GM21447 (cell line): Measurements from ENCODE around the gene LRRC8D.

Source experiments
- ATAC-seq: cut with Tn5 transposase; IDR thresholded peaks from one replicate; pipeline ENCODE4 v1.9.1; 2021; ENCODE audit not compliant: unreplicated experiment

Gene LRRC8D

GRCh38 chr1:89832496-89833127 is 11.8 kb downstream of the LRRC8D start:
- ATAC-seq = no peak

- ATAC-seq = no peak
Observed at GRCh38 chr1:89833183-89834082, 12.6 kb downstream of the LRRC8D start.

DNA sequence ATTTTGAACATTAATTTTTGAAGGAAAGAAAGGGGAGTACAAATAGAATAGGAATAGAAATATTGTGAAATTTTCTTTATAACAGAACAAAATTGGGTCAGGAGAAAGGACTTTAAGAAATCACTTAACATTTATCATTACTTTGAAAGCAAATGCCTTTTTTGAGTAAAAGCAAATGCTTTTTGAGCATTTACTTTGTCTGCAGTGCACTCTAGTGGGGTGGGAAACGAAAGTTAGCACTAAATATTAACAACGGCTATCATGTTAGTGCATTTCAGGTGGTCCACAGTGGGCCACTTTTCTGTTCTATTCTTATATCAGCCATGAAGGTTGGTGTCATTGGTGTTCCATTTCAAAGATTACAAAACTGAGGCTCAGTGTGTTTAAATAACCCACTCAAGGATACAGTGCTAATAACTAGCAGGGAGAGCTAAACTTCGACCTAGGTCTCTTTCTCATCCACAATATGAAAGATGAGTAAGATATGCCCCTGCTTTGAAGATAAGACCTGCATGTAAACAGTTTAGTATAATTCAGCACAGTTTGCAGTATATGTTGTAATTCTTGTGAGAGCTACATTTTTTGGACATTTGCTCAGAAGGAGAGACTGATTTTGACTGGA is 13.4 kb downstream of the LRRC8D start:
- no peak for ATAC-seq

- no peak for ATAC-seq
Observed at GRCh38 chr1:89836252-89837035, 15.6 kb downstream of the LRRC8D start.

DNA sequence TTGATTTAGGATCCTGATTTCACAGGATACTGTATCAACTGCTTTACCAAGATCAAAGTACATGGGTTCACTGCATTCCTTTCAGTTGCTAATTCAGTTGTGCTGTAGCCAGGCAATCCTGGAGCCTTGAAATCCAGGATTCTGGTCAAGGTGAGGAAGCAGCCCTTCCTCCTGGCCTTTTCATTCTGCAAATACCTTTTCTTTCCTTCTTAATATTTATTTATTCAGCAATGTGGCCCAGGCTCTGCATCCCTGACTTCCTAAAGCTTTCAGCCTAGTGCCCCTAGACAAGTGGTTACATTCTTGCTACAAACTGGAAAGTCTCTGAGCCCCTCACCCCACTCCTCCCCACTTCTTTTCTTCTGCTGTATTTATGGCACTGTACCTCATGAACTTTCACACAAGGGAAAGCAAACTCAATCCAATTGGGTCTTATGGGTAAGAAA is 16.2 kb downstream of the LRRC8D start:
- ATAC-seq = no peak

DNA sequence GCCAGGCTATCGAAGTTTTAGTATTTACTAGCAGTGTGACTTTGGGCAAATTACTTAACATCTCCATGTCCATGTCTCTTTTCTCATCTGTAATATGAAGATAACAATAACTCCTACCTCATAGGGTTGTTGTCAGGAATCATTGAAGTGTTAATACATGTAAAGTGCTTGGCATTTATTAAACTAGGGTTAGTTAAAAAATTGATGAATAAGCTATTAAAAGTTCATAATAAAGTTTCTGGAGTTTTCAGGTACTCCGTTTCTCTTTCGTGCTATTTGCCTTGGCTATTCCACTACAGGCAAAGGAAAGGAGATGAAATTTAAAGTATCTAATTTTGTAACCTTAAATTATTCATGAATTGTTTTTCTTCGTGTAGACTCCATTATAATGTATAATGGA is 16.7 kb downstream of the LRRC8D start:
- ATAC-seq = no peak

- no peak for ATAC-seq
Observed at GRCh38 chr1:89839516-89839915, 18.7 kb downstream of the LRRC8D start.

DNA sequence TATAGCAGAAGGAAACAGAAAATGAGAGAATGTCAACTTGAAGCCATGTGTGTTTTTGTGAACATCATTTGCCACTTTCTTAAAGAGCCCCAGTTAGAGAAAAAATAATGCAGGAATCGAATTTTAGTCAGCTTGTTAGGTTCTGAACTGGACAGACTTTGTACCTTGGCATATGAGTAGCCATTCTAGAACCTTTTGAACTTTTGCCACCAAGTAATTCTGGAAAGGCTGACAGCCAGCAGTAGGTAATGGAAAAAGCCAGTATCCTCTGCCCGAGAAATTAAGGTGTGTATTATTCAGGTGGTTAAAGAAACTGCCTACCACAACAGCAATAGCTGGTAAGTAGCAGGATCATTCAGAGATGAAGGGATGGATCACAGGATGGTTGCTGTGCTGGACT is 20.7 kb downstream of the LRRC8D start:
- no peak for ATAC-seq

DNA sequence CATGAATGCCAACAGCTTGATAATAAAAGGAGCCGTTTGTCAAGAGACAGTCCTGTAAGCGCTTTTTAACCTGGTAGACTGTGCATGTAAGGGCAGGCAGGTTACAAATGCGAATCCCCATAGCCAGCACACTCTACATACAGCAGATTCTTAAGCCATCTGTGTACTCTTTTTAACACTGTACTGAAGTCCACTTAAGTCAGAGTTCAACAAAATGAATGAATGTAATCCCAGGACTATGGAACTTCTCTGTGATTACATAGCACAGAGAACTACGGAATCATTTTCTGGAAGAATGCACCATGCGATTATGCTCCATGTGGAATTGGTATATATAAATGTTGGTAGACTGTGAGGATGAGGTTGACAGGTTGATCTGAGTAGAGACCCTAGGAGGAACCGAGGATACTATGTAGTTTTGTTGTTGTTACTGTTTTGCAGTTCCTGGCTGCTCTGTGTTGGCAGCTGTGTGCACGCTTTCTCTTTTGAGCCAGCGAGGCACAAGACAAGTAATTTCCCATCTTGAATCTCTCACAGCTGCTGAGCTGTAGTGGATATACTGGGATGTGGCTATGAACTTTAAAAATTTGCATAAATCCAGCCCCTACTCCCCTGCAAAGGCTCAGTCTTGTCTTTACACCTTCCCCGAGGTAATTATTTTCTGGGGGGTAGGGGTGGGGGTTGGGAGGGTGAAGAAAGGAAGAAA is 21.9 kb downstream of the LRRC8D start:
- ATAC-seq = peak; percentile 47

- ATAC-seq = peak; percentile 83
Observed at GRCh38 chr1:89843273-89844130, 22.7 kb downstream of the LRRC8D start.

DNA sequence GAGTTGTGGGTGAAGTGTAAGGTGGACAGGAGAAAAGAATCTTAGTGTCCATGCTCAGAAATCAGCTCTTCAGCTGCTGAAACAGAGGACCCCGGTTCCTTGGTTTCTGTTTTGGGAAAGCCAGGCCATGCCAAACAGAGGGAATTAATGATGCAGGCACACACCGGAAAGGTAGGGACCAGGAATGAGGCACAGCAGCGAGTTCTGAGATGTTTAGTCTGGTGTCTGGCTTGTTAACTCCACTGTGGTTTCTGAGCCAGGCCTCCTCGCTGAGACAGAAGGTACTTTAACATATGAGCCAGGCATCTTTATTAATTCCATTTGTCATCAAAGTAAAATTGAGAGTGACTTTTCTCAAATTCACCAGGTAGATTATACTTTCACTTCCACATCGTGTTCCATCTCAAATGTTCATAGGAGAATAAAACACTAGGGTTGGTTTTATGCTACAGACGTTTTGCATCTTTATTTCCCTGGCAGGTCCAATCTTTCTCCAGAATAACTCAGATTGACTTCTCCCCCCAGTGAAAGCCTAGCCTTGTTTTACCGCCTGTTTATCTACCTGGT is 23.5 kb downstream of the LRRC8D start:
- ATAC-seq = no peak

GRCh38 chr1:89844860-89845259 is 24.0 kb downstream of the LRRC8D start:
- ATAC-seq = no peak

DNA sequence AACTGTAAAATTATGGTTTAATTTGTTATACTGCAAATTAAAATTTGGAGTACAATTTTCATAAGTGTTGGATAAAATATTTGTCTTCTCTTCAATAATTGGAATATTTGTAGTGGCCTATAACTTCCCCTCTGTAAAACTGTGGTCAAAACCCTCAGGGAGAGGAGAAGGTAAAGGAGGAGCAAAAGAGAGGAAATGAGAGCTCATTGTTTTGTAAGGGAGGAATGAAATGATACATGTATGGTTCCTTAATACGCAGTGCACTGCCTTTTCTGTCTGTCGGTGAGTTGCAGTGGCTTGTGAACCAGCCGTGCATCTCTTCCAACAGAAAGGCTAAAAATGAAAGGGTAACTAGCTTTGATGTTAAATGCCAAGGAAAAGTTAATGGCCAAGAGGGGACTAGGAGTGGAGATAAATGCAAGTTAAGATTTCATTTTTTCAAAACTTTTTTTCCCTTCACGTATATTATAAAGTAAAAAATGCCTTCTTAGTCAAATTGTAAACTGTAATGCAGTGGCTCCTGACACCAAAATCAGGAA is 26.4 kb downstream of the LRRC8D start:
- ATAC-seq = no peak

- no peak for ATAC-seq
Observed at GRCh38 chr1:89850844-89851415, 30.1 kb downstream of the LRRC8D start.

DNA sequence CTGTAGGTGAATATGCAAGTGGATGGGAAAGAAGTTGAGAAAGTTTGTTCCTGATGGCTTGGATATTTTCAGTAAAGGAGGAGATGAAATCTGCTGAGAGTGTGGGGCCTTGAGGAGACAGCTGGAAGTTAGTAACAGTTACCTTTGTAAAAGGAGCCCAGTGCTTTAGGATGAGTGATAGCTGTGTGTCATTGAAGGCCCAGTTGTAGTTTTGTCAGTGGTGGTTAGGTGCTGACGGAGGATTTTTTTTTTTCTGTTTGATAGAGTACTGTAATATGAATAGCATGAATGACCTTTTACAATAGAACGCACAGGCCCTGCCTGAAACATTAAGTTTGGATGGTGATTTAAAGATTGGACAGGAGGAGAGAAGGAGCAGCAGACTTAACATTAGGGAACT is 33.3 kb downstream of the LRRC8D start:
- no peak for ATAC-seq

- ATAC-seq = peak; percentile 84
Observed at GRCh38 chr1:89855413-89856123, 34.7 kb downstream of the LRRC8D start.

DNA sequence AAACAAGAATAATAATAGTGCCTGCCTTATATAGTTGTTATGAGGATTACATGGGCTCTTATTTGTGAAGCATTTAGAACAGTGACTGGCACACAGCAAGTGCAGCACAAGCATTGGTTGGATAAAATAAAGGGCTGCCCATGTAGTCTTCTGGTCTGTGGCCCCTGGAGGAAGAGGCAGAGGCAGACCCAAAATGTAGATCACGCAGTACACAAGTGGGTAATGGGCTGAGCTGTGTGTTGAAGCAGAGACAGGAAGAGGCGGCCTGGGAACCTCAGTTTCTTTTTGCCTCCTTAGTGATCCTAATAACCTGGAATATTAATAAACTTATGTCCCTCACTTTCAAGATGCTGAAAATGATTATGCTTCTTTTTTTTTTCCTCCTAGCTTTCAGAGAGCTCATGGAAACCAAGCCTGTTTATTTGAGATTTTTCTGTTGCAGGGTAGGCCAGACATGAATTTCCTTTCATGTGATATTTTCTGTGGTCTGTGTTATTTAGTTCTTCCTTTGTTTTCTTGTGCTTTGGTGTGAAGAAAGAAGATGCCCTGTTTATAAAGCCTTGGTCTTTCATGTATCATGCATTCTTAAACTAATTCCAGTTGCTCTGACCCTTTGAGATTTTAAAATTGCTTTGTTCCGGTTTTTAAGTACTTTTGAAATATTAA is 42.5 kb downstream of the LRRC8D start:
- ATAC-seq = no peak
